ENCODE results near the gene CENPX.

CENPX gene

DNA sequence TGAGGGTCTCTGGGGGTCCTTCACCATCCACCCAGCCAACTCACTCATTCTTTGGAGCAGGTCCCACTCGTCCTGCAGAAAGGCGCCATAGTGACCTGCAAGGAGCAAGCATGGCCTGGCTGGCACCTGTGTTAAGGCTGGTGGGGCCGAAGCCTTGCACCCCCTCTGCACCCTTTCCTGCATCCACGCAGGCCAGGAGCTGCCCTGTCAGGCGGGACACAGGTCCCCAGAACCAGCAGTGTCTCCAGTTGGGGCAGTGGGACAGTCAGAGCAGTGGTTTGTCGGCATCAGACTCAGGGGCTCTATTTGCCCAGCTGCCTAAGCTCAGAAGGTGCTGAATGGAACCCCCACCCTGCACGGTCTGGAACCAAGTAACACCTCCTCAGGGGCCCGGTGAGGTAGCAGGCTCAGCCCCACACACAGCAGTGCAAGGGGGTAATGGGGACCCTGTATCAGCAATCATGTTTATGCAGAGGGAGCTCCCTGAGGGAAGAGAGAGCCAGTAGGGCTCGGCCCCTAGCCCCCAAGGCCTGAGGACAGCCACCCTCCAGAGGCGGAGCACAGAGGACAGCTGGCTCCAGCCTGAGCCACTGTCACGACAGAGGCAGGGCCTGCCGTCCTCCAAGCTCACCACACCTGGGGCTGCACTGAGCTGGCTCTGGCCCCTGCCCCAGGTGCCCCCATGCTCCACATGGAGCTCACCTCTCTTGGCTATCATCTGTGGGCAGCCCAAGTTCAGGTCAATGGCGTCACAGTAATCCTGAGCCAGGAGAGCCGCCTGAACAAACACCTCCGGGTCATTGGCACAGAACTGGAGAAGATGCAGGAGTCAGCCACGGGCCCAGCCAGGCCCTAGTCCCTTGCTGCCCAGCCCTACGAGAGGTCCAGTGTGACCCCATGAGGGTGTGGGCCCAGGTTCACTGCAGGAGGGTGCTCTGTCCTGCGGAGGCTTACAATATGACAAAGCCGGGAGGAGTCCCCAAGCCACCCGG, 41.0 kb upstream of the CENPX start:
- TF ChIP-seq CTCF (IDR thresholded peaks at IDR 0.05; ENCODE audit: extremely low read depth, insufficient read depth, missing control alignments): no peak
- in situ Hi-C loops (cut with MboI; ENCODE audit: low pct_unique_long_range_greater_than_20kb, low sequenced_read_pairs, unreplicated experiment): no loop called here
- no peak for DNase-seq (ENCODE audit: low spot score)

GRCh38 chr17:82062984-82063368, 40.3 kb upstream of the CENPX start:
- in situ Hi-C loops (cut with MboI; ENCODE audit: low pct_unique_long_range_greater_than_20kb, low sequenced_read_pairs, unreplicated experiment): no loop called here
- DNase-seq (ENCODE audit: low spot score): no peak
- TF ChIP-seq CTCF (IDR thresholded peaks at IDR 0.05; ENCODE audit: extremely low read depth, insufficient read depth, missing control alignments): no peak

DNA sequence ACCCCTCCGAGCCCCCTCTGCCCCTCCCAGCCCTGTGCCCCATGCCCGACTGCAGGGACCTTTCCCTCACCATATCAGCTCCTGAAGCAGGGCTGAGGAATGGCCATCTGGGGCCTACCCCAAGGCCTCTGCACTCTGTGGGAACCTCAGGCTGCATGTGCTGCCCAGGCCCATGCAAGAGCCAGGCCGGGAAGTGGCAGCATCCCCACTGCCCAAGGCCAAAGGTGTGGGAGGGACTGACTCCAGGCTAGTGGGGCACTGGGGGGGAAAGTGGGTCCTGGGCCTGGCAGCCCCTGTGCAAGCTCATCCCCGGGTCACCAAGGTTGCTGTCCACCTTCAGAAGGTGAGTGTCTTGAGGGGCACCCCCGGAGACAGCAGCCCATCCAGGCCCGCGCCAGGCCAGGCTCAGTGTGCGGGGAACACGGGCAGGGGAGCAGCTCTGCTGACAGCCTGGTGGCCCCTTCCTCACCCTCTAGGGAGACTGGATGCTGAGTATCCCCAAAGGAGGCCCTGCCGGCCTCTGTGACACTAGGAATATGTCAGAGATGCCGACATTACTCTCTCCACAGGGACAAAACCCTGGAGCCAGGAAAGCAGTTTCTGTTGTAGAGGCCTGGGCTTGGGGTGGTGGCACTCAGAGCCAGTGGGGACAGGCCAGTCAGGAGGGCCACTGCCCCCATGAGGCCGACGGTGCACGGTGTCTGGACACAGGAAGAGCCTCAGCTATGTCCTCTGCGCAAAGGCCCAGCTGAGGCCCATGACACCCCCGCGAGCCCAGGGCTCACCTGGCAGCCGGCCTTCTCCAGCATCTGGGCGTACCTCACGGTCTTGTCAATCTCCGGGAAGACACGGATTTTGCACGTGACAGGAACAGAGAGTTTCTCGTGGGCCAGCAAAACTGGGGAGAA, 39.7 kb upstream of the CENPX start:
- DNase-seq (ENCODE audit: low spot score): no peak
- no peak for TF ChIP-seq CTCF (IDR thresholded peaks at IDR 0.05; ENCODE audit: extremely low read depth, insufficient read depth, missing control alignments)
- in situ Hi-C loops (cut with MboI; ENCODE audit: low pct_unique_long_range_greater_than_20kb, low sequenced_read_pairs, unreplicated experiment): no loop called here

- DNase-seq (ENCODE audit: low spot score): no peak
- TF ChIP-seq CTCF (IDR thresholded peaks at IDR 0.05; ENCODE audit: extremely low read depth, insufficient read depth, missing control alignments): no peak
- in situ Hi-C loops (cut with MboI; ENCODE audit: low pct_unique_long_range_greater_than_20kb, low sequenced_read_pairs, unreplicated experiment): no loop called here
Observed at GRCh38 chr17:82061047-82061925, 38.6 kb upstream of the CENPX start.

DNA sequence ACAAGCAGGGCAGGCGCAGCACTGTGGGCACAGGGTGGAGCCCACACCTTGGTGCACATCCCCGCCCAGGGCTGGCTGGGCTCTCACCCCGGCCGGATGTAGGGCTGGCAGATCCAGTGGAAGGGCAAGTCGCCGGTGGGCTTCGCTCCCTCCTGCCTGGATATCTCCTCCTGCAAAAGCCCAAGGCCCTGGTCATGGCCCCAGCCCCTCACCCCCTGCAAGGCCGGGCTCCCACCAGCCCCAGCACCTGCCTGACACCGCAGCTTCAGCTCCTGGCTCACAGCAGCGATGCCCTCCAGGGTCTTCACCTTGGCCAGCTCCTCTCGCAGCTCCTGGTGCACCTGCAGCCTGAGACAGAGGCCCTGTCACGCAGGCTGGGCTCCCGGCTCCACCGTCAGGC, 37.9 kb upstream of the CENPX start:
- in situ Hi-C loops (cut with MboI; ENCODE audit: low pct_unique_long_range_greater_than_20kb, low sequenced_read_pairs, unreplicated experiment): no loop called here
- TF ChIP-seq CTCF (IDR thresholded peaks at IDR 0.05; ENCODE audit: extremely low read depth, insufficient read depth, missing control alignments): no peak

DNA sequence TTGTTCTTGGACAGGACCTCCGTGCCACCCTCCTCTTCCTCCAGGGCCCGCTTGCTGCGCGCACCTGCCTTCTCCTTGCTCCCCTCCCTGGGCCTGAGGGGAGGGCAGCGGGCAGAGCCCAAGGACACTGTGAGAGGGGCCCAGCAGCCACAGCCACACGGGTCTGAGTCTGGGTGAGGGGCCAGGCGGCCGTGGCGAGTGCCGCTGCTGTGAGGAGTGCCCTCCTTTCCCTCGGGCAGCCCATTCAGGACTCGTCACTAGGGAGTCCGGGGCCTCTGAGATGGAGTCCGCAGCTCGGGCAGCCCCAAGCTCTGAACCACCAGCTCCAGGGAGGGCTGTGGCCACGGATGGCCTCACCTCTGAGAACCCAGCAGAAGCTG, 37.3 kb upstream of the CENPX start:
- TF ChIP-seq CTCF (IDR thresholded peaks at IDR 0.05; ENCODE audit: extremely low read depth, insufficient read depth, missing control alignments): no peak
- in situ Hi-C loops (cut with MboI; ENCODE audit: low pct_unique_long_range_greater_than_20kb, low sequenced_read_pairs, unreplicated experiment): no loop called here
- no peak for DNase-seq (ENCODE audit: low spot score)

More for the DNA sequence above, 37.9 kb upstream of the CENPX start:
- DNase-seq (ENCODE audit: low spot score): no peak
